Neural progenitor cell (in vitro differentiated cells): ENCODE results near the gene CUBN.

ENCODE experiments used
- CTCF ChIP-seq: fragments of 200-600 bp; sonication (generic); IDR thresholded peaks from 2 replicates; pipeline ENCODE4 v1.5.1; 2017; ENCODE audit warnings: antibody characterized with exemption, mild to moderate bottlenecking
- EZH2 ChIP-seq: fragments of 200-600 bp; sonication (generic); IDR thresholded peaks from 2 replicates; pipeline ENCODE4 v1.6.1; 2017; ENCODE audit warnings: antibody characterized with exemption, mild to moderate bottlenecking, moderate library complexity
- EZH2phosphoT487 ChIP-seq: fragments of 200-600 bp; sonication (generic); IDR thresholded peaks from 2 replicates; pipeline ENCODE4 v1.6.1; 2017; ENCODE audit warnings: antibody characterized with exemption

GRCh38 chr10:16893664-16894063 is 235.9 kb downstream of the CUBN start:
- TF ChIP-seq EZH2 (no peak), CTCF (no peak), EZH2phosphoT487 (no peak)
